GM21825 (cell line): ENCODE data around the gene NTN4.
"Not testable (repeated sequence)": the region's sequence is repeated elsewhere in the genome, so short reads cannot be mapped to it uniquely, and the experiment has no call there.

Source experiments
- ATAC-seq: cut with Tn5 transposase; IDR thresholded peaks from one replicate; pipeline ENCODE4 v1.9.1; 2021; ENCODE audit warnings: mild to moderate bottlenecking, moderate library complexity; ENCODE audit not compliant: unreplicated experiment

Gene NTN4

GRCh38 chr12:95629392-95629791 lies 161.2 kb downstream of the NTN4 start:
- ATAC-seq: no peak

DNA sequence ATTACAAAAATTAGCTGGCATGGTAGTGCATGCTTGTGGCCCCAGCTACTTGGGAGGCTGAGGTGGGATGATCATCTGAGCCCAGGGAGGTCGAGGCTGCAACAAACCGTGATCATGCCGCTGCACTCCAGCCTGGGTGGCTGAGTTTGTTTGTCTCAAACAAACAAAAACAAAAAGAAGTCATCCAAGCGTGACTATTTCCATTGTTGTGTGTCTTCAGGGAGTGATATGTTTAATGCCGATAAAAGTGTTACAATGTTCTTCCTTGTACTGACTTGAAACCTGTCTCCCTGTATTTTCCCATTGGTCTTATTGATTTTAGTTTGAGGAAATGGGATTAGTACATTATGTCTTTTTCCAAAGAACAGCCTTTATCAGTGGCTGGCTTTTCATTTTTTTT lies 163.7 kb downstream of the NTN4 start:
- ATAC-seq: no peak

DNA sequence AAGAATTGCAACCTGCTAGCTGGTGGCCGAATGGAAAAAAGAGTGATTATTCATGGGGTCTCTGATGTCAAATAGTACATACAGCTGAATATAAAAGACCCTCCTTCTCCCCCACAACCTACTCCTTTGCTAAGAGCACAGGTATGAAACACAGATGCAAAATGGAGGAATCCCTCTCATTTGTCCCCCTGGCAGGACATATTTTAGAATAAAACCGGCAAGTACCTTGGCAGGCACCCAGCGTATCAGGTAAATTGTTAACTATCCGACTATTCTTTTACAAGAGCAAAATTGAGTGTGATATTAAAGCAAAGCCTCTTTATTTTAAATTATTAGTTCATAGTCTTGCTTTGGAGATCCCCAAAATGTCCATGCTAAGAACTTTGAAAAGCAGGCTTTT lies 165.6 kb downstream of the NTN4 start:
- no peak for ATAC-seq

- no peak for ATAC-seq
Observed at GRCh38 chr12:95624589-95624988, 166.0 kb downstream of the NTN4 start.

- ATAC-seq: no peak
Observed at GRCh38 chr12:95623554-95624170, 166.9 kb downstream of the NTN4 start.

GRCh38 chr12:95622879-95623278 lies 167.7 kb downstream of the NTN4 start:
- no peak for ATAC-seq

GRCh38 chr12:95621725-95622124 lies 168.8 kb downstream of the NTN4 start:
- ATAC-seq: no peak

- ATAC-seq: no peak
Observed at GRCh38 chr12:95620171-95620570, 170.4 kb downstream of the NTN4 start.

GRCh38 chr12:95616470-95616869 lies 174.1 kb downstream of the NTN4 start:
- not testable (repeated sequence) for ATAC-seq

DNA sequence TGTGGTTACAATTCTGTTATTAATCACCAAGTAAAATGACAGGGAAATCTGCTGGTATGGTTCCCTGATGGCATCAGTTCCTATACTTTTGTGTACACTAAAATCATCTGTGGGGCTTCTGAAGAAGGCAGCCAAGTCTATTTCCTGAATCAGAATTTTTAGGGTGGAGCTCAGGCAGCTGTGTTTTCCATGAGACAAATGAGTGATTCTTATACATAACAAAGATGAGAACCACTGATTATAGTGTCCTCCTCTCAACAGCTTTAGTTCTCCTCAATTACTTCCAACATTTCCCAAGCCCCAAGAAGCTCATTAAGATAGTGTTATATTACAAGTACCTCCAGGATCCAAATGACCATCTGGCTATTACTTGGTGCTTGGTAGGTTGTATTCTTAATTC lies 174.8 kb downstream of the NTN4 start:
- ATAC-seq: no peak

DNA sequence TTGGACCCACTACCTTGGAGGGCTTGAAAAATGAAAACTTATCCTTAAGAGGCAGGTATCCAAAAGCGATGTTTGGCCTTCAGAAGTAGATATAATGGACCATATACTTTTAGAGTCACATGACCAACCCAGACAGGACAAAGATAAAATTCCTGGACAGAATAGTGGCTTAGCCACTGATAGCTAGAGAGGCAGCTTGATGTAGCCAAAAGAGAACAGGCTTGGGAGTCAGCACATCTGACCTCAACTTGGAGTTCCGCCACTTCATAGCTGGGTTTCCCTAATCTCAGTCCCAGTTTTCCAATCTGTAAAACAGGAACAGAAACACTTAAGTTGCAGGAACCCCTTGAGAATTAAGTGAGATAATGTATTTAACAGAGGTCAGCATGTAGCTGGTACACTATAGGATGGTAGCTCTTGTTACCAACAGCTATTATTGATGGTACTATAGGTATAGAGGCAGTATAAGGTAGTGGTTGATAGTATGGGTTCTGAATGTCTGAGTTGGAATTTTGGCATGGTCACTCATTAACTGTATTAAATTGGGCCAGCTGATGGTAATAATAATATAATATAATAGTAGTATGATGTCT lies 176.1 kb downstream of the NTN4 start:
- no peak for ATAC-seq

DNA sequence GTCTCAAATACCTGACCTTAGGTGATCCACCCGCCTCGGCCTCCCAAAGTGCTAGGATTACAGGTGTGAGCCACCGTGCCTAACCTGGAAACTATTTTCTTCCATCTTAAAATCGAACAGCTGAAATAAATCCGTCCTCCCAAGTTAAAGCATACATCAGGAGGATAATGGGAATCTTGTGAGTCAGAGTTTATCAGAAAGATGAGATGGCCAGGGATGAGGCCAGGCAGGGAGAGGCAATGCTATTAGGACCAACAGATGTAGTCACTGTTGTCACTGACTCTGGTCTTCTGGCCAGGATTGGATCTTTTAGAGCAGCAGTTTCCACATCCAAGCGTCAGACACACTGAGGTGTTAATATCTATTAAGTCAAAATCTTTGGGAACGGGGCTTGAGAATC lies 177.5 kb downstream of the NTN4 start:
- ATAC-seq: no peak

DNA sequence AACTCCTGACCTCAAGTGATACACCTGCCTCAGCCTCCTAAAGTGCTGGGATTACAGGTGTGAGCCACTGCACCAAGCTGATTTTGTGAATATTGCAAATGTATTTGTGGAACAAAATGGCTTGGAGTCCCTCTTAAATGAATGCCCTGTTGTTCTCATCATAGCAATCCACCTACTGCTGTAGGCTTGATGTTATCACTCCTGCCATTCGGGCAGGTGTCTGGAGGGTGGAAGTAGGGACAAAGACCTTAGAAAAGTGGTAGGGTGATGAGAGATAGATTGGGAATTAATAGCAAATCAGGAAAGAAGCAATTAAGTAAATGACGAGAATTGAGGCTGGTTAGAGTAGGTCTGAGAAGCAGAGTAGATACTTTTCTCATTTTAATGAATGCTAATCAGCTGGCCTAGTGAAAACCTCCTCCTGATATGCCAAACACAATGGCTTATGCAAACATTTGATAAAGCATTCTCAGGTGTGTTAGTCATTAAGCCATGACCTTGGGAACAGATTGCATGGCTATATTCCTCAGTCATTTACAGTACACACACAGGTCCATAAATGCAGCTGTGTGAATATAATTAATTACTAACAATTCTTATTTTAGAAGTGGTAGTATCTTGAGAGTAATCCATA lies 178.8 kb downstream of the NTN4 start:
- ATAC-seq: no peak

GRCh38 chr12:95608252-95609033 lies 182.1 kb downstream of the NTN4 start:
- ATAC-seq: no peak
